GM19463 (cell line): ENCODE measurements around the gene SLC46A1.
A peak's percentile ranks its signal among the peaks of the same experiment; 100 is the strongest.

Experiments
- ATAC-seq: cut with Tn5 transposase; IDR thresholded peaks from one replicate; pipeline ENCODE4 v1.9.1; 2021; ENCODE audit warnings: mild to moderate bottlenecking, moderate library complexity; ENCODE audit not compliant: unreplicated experiment

Gene SLC46A1

DNA sequence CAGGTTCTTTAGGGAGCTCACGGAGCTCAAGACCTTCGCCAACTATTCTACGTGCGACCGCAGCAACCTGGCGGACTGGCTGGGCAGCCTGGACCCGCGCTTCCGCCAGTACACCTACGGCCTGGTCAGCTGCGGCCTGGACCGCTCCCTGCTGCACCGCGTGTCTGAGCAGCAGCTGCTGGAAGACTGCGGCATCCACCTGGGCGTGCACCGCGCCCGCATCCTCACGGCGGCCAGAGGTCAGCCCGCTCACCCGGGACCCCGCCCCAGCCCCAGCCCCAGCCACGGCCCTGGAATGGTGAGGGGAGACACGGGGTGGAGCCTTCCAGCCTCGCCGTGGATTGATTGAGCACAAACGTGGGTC, 21.0 kb downstream of the SLC46A1 start:
- ATAC-seq, result peak; percentile 29

GRCh38 chr17:28384281-28385036, 21.6 kb downstream of the SLC46A1 start:
- ATAC-seq, result peak; percentile 79

GRCh38 chr17:28381141-28381825, 24.7 kb downstream of the SLC46A1 start:
- no peak for ATAC-seq

DNA sequence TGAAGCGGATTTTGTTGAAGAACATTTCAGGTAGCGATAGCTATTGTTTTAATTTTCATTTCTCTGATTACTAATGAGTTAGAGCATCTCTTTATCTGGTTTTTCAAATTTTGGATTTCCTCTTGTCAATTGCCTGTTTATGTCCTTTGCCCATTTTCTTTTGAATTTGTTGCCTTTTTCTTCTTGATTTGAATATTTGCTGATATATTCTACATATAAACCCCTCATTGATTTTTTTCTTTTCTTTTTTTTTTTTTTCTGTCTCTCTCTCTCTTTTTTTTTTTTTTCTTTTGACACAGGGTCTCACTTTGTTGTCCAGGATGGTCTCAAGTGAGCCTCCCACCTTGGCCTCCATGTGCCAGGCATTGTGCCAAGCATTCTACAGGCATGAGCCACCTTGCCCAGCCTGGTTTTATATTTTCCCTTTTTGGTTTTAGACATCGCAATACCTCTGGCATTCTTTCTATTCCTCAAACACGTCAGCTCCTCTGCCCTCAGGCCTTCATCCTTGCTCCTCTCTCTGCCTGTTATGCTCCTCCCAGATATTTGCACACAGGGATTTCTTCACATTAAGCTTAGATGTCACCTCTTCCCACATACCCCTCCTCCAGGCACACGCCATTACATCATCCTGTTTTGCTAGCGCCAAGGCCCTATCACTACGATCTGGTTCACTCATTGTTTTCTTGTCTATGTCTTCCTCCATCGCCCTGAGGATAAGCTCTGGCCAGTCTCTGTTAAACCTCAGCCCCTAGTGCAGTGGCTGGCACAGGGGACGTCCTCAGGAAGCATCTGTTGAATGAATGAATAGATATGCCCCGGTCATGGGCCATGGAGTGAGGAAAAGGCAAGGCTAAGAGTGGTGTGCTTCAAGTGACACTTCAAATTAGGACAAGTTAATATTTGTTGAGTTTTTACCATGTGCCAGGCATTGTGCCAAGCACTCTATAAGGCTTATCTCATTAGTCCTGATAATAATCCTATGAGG, 25.9 kb downstream of the SLC46A1 start:
- ATAC-seq, result no peak

DNA sequence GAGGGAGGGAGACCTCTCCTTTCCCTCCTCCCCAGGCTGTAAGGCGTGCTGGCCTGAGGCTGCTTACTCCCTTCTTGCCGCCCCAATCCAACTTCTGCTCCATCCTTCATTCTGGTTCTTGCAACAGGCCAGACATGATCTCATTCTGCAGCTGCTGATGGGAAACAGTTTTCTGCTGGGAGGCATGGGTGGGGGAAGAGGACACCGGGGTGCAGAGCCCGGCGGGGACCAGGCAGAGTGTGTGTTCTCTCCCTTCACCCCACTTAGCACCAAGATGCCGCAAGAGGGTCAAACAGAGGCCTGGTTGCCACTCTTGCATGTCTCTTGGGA, 33.1 kb downstream of the SLC46A1 start:
- ATAC-seq, result no peak

- ATAC-seq, result peak; percentile 21
Observed at GRCh38 chr17:28372203-28372944, 33.6 kb downstream of the SLC46A1 start.

GRCh38 chr17:28371245-28372202, 34.5 kb downstream of the SLC46A1 start, which contains the start of gene SARM1:
Gene SARM1, plus strand, starts transcription at chr17:28371694. Its CDS starts 339 bp downstream, at chr17:28372033.
- peak; percentile 75 for ATAC-seq

DNA sequence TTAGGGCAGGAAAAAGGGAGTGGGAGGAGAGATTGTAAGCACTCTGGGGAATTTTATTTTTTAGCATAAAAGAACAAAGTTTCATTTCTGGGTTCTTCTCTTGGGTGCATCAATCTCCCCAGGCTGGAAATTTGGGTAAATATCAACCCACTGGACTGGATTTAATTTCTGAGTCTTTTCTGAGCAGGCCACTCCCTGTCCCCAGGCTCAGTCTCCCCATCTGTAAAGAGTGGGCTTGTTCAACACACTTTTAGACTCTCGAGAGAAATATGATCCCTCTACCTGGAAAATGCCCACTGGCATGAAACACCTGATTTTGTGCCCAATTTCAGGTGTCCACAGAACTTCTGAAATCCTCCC, 35.3 kb downstream of the SLC46A1 start:
- ATAC-seq, result no peak

DNA sequence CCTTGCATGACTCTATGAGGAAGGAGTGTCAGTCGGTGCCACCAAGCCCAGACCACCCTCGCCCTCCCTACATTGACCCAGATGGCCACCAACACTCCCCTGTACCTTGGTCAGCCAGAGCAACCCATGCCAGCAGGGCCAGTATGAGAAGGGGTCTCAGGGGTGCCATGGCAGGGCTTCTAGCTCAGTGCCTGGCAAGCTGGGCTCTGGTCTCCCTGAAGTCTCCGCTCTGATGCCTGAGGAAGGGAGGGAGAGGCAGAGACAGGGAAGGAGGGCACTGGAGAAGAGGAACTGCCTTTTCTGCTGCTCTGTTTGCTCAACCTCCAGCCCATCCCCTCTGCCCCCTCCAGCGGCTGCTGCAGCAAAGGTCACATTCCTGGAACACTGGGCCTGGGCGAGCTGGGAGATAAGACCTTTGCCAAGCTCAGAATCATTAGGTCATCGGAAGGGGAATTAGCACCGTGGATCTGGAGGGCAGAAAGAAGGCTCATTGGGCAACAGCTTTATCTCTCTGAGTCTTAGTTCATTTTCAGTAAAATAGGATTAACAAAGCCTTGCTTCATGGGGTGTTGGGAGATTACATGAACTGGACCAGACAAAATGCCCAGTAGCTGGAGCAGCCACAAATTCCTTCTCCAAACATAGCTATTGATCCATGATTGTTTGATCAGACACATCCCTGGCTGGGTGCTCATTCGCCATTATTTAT, 35.8 kb downstream of the SLC46A1 start, which contains the start of gene VTN:
Gene VTN (minus strand): TSS at position 273 of the 709 bp plus-strand sequence. CDS start 104 bp downstream, at position 169.
- no peak for ATAC-seq

GRCh38 chr17:28369684-28370034, 36.4 kb downstream of the SLC46A1 start:
- no peak for ATAC-seq

DNA sequence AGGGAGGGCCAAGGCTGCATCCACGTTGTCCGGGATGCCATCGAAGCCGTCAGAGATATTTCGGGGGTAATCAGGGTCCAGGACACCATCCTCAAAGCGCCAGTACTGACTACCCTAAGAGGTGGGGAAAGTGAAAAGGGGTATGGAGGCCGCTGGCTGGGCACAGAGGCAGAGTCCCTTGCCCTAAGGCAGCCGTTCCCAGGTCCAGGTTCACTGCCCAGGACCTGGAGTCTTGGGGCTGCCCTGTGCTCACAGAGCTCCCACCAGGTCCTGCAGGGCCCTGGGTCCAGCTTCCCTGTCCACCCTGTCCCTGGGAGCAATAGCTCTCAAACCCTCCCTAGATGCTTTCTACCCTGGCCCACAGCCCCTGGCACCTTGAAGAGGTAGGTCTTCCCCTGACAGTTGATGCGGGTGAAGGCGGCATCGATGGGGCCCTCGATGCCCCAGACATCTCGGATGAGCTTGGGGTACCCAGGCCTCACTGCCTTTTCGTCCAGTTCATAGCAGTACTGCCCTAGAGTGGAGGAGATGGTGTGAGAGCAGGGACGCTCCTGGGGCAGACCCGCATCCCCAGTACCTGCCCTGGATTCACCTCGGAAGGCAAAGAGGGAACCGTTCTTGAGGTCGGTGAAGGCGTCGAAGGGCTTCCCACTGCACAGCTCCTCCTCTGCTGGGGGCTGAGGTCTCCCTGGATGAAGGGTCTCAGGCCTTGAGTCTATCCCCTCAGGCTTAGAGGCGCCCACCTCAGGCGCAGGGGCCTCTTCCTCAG, 36.9 kb downstream of the SLC46A1 start:
- no peak for ATAC-seq

DNA sequence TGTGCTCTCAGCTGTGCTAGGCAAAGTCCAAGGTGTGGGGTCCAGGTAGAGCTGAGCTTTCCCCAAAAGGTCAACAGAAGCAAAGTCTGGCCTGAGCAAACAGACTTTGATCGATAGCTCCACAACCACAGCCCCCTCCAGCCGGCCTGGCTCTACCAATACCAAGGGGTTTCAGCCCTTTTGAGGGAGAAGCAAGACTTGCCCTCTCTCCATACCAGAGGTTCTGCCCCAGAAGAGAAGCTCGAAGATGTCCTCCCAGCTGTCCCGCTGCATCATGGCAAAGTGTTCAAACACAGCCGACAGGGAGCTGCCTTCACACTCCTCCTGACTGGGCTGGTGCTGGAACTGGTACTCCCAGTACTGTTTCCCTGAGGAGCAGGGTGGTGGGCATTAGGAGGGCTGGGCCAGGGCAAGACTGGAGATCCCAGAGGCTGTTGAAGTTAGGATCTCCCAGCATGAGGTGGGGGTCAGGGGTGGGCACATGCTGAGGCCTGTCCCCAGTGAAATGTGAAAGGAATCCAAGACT, 37.6 kb downstream of the SLC46A1 start:
- no peak for ATAC-seq

GRCh38 chr17:28367641-28368305, 38.2 kb downstream of the SLC46A1 start:
- ATAC-seq, result no peak

DNA sequence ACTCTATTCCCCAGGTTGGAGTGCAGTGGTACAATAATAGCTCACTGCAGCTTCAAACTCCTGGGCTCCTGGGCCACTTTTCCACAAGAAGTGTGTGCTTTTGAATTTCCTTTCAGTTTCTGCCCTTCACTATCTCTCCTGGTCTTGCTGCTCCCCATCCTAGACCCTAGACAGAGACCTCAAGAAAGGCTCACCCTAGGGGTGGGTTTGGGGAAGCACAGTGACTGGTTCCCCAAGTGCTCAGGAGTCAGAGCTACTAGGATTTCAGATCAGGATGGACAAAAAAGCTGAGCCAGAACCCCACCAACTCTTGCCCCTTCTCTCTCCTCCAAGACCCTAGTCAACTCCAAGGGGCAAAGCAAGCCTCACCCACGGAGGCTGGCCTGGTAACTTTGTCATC, 39.4 kb downstream of the SLC46A1 start:
- ATAC-seq, result no peak

GRCh38 chr17:28365487-28365886, 40.5 kb downstream of the SLC46A1 start:
- ATAC-seq, result no peak

DNA sequence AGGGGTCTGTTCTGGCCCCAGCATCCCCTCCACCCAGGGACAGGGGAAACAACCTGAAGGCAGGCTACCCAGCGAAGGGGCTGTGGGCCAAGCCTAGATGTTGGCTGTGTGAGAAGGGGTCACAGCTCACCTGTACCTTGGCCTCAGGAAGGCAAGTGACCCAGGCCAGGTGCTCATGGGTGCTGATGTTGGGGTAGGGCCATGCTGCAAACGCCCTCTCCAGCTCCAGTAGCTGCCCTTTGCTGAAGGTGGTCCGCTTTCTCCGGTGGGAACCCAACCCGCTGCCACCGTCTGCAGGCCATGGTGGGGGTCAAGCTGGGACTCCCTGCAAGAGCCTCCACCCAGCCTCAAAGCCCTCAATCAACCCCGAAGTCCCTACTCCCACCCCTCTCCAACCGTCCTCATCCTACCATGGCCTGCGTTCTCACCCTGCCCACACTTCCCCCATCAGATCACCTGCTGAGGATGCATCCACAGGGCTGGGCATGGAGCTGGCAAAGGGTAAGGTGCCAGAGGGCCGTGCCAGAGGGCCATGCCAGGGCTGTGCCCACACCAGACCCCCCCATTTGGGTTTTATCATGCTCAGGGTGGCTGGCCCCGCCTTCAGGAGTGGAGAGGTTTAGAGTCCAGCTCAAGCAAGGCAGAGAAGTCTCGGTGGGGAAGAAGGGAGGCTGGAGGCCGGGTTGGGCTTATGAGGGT, 41.2 kb downstream of the SLC46A1 start, which contains the start of gene SEBOX:
Gene SEBOX (minus strand): TSS at position 535 of the 699 bp plus-strand sequence. CDS start 48 bp downstream, at position 487.
- ATAC-seq, result no peak
